Measurements from ENCODE around the gene PIK3C2A.

The PIK3C2A gene

DNA sequence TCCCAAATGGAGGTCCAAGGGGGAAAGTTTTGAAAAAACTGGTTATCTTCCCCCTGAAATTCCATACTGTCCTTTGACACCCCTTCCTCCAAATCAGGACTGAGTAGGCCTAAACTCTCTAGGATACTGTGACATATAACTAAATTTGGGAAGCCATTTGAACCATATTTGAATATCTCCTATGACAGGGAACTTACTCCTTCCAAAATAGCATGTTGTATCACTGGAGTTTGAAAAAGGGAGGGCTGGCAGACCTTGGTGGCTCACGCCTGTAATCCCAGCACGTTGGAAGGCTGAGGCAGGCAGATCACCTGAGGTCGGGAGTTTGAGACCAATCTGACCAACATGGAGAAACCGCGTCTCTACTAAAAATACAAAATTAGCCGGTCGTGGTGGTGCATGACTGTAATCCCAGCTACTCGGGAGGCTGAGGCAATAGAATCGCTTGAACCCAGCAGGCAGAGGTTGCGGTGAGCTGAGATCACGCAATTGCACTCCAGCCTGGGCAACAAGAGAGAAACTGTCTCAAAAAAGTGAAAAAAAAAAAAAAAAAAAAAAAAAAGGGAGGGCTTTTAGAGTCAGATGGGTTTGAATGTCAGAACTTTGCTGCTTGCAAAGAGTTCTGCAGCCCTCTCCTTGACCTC is 42.4 kb downstream of the PIK3C2A start:
- TF ChIP-seq, protein P1, sequence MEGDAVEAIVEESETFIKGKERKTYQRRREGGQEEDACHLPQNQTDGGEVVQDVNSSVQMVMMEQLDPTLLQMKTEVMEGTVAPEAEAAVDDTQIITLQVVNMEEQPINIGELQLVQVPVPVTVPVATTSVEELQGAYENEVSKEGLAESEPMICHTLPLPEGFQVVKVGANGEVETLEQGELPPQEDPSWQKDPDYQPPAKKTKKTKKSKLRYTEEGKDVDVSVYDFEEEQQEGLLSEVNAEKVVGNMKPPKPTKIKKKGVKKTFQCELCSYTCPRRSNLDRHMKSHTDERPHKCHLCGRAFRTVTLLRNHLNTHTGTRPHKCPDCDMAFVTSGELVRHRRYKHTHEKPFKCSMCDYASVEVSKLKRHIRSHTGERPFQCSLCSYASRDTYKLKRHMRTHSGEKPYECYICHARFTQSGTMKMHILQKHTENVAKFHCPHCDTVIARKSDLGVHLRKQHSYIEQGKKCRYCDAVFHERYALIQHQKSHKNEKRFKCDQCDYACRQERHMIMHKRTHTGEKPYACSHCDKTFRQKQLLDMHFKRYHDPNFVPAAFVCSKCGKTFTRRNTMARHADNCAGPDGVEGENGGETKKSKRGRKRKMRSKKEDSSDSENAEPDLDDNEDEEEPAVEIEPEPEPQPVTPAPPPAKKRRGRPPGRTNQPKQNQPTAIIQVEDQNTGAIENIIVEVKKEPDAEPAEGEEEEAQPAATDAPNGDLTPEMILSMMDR (IDR thresholded peaks at IDR 0.05; ENCODE audit: low read depth, low read length): no peak
- H3K4me3 ChIP-seq (ENCODE audit: low read depth, low read length): no peak overlapping the region

DNA sequence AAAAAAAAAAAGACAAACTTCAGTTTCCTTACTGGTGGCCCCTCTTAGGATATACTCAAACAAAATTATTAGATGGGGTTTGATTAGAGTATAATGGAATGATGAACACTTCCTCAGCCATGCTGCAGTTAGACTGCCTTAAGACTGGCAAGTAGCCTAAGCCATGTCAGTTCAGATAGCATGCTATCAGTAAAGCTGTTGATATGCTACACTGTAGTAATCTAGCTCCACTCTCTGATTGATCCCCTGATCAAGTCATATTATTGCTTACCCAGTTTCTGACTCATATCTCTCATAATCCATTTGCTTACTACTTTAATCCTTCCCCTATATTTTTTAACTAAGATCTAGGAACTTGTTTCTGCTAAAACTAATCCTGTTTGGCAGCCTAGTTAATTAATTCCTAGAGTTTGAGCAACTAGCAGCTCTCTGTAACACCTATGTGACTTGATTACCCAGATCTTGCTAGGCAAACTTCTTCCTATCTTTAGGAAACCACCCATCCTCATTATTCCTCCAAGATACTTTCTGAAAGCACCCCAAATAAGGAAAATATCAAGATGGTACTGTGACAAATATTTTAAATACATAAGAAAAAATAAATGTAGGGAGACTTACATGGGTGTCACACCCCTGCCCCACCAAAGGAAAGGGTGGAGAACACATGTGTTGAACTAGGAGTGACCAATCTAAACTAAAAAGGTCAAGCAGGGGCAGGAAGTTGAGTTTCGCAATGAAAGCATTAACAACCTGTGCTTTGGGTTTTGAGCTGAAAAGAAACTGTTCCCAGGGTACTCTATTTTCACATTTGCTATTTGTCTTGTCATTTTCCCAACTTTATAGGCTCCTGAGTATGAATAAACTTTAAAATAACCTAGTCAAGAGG is 43.2 kb downstream of the PIK3C2A start:
- H3K4me3 ChIP-seq (ENCODE audit: low read depth, low read length): no peak overlapping the region
- TF ChIP-seq, protein P1 (IDR thresholded peaks at IDR 0.05; ENCODE audit: low read depth, low read length): no peak

DNA sequence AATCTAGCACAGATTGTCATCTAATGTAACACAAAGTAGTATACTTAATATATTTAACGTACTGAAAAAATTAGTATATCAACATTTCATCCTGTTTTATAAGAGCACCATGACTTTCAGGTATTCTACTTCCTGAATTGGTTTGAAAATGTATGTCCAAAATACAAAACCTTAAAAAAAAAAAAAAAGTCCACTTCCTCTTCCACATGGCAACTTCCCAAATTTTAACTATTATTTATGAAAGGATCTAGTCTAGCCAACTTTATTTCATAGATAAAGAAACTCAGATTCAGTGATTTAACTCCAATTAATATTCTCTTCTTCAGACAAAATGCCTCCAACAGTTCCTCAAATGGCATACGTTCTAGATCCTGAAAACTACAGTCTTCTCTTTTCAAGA is 44.0 kb downstream of the PIK3C2A start:
- H3K4me3 ChIP-seq (ENCODE audit: low read depth, low read length): no peak overlapping the region
- TF ChIP-seq, protein P1 (IDR thresholded peaks at IDR 0.05; ENCODE audit: low read depth, low read length): no peak

DNA sequence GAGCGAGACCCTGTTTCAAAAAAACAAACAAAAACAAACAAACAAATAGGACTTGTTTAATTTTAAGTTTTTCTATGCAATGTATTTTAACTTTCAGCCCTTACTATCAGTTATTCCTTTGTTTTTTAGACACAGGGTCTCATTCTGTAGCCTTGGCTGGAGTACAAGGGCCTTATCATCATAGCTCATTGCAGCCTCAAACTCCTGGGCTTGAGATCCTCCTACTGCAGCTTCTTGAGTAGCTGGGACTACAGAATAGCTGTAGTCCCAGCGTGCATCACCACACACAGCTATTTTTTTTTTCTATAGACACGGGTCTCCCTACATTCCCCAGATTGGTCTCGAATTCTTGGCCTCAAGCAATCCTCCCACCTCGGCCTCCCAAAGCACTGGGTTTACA is 44.5 kb downstream of the PIK3C2A start:
- H3K4me3 ChIP-seq (ENCODE audit: low read depth, low read length): no peak overlapping the region
- TF ChIP-seq, protein P1 (IDR thresholded peaks at IDR 0.05; ENCODE audit: low read depth, low read length): no peak

DNA sequence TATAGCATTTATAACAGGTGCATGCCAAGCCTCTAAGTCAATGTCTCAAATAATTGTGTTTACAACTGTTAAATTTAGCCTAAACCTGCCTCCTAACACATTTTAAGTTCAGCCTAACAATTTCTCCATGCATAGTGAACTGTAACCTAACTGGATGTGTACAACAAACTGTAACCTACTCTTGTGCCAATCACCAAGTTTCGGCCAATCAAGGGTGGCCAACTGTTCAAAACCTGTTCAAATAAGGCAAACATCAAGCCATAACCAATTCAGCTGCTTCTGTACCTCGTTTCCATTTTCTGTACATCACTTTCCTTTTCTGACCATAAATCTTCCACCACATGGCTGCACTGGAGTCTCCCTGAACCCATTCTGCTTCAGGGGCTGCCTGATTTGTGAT is 45.4 kb downstream of the PIK3C2A start:
- H3K4me3 ChIP-seq (ENCODE audit: low read depth, low read length): no peak overlapping the region
- TF ChIP-seq, protein P1 (IDR thresholded peaks at IDR 0.05; ENCODE audit: low read depth, low read length): no peak

DNA sequence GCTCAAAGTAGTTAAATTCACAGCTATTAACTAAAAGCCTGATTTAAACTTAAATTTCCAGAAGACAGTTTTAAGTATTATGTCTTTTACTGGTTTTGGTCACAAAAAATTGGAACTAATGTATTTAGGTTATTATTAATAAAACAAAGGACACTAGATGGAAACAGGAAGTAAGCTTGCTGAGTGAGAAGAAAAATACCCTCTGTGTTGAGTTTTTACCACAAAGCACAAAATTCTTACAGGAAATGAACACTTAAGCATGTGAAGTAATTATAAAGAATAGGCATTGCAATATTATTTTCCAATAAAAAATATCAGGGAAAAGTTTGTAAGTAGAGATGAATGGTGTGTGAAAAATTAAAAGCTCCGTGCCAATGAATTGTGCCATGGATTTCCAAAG is 46.3 kb downstream of the PIK3C2A start:
- TF ChIP-seq, protein P1 (IDR thresholded peaks at IDR 0.05; ENCODE audit: low read depth, low read length): no peak
- no peak overlapping the region for H3K4me3 ChIP-seq (ENCODE audit: low read depth, low read length)

DNA sequence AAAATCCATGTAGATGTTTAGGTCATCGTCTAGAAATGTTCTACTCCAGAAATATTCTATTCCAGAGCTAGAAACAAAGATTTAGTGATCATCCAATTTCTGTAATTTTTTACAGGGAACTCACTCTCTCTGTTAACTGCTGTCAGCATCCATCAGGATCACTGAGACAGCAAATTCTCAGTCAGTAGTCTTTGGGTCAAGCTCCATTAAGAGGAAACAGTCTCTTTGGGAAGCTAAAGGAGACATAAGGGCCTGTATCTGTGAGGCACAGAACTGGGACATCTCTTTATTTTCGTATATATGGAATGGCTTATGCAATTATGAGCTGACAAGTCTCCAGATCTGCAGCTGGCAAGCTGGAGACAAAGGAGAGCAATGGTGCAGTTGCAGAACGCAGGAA is 48.3 kb downstream of the PIK3C2A start:
- TF ChIP-seq, protein P1 (IDR thresholded peaks at IDR 0.05; ENCODE audit: low read depth, low read length): no peak

More for the DNA sequence above, 48.3 kb downstream of the PIK3C2A start:
- no peak overlapping the region for H3K4me3 ChIP-seq (ENCODE audit: low read depth, low read length)
